Kidney (tissue), 14 donors: ENCODE data around the gene LTC4S. TPM values are rescaled to one million over a fixed set of nuclear protein-coding genes. Genes with fewer than 3 reads are reported as not detected.
A peak's percentile ranks its signal among the peaks of the same experiment; 100 is the strongest.

Experiments
- DNase-seq, 5 donors: peaks; one replicate each; pipeline ENCODE4 v3.0.0-alpha.2; 2013 to 2020
- FAIRE-seq: peaks from 2 replicates; lab custom pipeline; 2012; peaks lifted over from hg19 to GRCh38; lab: Jason Lieb, UNC
- H3K27ac ChIP-seq, 2 donors: one replicate each; pipeline ENCODE4 v1.7.0; 2013; ENCODE audit warnings: low read depth in 2 of 2, low read length in 2 of 2, inconsistent platforms in 1 of 2
- H3K27me3 ChIP-seq: one replicate; pipeline ENCODE4 v1.7.1; 2013; ENCODE audit warnings: low read length, inconsistent platforms; ENCODE audit not compliant: control insufficient read depth, insufficient read depth
- H3K36me3 ChIP-seq, 3 donors: one replicate each; pipeline versions ENCODE4 v1.7.0 to v1.7.1; 2013; ENCODE audit warnings: low read length in 3 of 3, control low read depth in 1 of 3, inconsistent platforms in 1 of 3; ENCODE audit not compliant: insufficient read depth in 3 of 3, control insufficient read depth in 2 of 3
- H3K4me1 ChIP-seq, 3 donors: one replicate each; pipeline versions ENCODE4 v1.7.0 to v1.7.1; 2013; ENCODE audit warnings: low read length in 3 of 3, inconsistent platforms in 1 of 3, low read depth in 1 of 3; ENCODE audit not compliant: control insufficient read depth in 2 of 3, insufficient read depth in 2 of 3
- H3K4me3 ChIP-seq, 3 donors: one replicate each; pipeline versions ENCODE4 v1.7.0 to v1.8.1; 2013; ENCODE audit warnings: low read length in 3 of 3, control low read depth in 1 of 3, inconsistent platforms in 1 of 3
- H3K9ac ChIP-seq, 3 donors: one replicate each; pipeline versions ENCODE4 v1.7.0 to v1.7.1; 2013; ENCODE audit warnings: low read length in 3 of 3, control low read depth in 1 of 3, inconsistent platforms in 1 of 3
- H3K9me3 ChIP-seq, 3 donors: one replicate each; pipeline versions ENCODE4 v1.7.0 to v1.7.1; 2013; ENCODE audit warnings: low read length in 3 of 3, control low read depth in 1 of 3, inconsistent platforms in 1 of 3; ENCODE audit not compliant: control insufficient read depth in 2 of 3, insufficient read depth in 1 of 3
- intact Hi-C: fragments of 100-400 bp; cut with DNase I; formaldehyde crosslinking; loops from one replicate; pipeline ENCODE4 v1.11.1; 2022
- polyA plus RNA-seq: library from polyadenylated mRNA; stranded (reverse); fragments of 350-450 nt; fragmentation: Illumina TruSeq; extraction: RNeasy Lipid Tissue Mini Kit (QIAGEN cat#74804); gene quantifications from one replicate; pipeline ENCODE4 v1.2.3, GENCODE V29; 2014; ENCODE audit warnings: low read depth, low replicate concordance; ENCODE audit not compliant: insufficient read depth
- total RNA-seq: library from RNA; stranded (reverse); fragmentation: NEBNext Ultra II Directional; extraction: Animal tissue kit (Norgen Biotek cat#: 25700); gene quantifications from one replicate; pipeline ENCODE4 v1.2.1, GENCODE V29; 2021
- TF ChIP-seq, protein P1 (sequence below): IDR thresholded peaks from 3 replicates; pipeline ENCODE4 v1.5.1; 2012; ENCODE audit warnings: mild to moderate bottlenecking, moderate library complexity, borderline replicate concordance; ENCODE audit not compliant: insufficient read depth; ENCODE audit errors: extremely low read depth
- donor health status: control.
- donor health status: control.
- donor health status: control.
- donor health status: control.
- donor health status: control.
- donor health status: DM: yes; HTN: yes; CAD: no.
- donor health status: Normal renal cell carcinoma (clear cell type).

The LTC4S gene
- total and polyA plus RNA-seq, 2 donors from 2014 or later, result 20.1 to 30.6 TPM

DNA sequence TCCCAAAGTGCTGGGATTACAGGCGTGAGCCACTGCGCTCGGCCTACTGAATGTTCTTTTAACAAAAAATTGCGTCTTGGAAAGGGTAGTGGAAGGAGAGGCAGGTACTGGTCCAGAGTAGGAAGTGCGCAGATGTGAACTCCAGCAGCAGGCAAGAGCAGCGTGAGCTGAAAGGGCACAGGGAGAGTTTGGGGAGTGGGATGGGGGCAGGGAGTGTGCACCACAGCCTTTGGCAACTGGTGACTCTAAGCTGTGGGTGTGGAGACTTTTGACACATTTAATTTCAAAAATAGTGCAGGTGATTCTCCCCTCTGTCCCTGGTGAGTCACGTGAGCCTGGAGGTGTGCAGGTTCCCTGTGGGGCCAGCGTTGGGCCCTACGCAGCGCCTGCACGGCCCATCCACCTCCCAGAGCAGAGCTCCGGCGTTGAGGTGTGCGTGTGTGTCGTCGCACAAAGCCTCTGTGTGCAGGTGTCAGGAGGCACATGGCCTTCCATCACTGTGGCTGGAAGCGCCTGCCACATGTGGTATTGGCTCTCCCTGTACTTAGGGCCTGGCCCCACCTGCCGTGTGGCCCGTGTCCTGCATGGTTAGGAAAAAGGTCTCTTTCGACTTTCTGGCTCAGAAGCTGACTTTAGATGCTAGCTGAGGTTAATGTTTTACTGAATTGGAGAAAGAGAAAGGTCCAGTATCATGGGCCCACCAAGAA is 38.4 kb downstream of the LTC4S start:
- Histone ChIP-seq H3K9me3 (no peaks in the 10 kb centered on the region), H3K36me3 (peaks cover 8 to 64% (median 47%) of the 10 kb centered on the region in 3 donors), H3K9ac (no peak overlapping the region), H3K27me3 (no peaks in the 10 kb centered on the region), H3K4me3 (no peak overlapping the region), H3K4me1 (peaks cover 0 to 25% (median 3%) of the 10 kb centered on the region in 3 donors), H3K27ac (no peak overlapping the region)
- intact Hi-C loops, result no loop called here
- TF ChIP-seq, protein P1, sequence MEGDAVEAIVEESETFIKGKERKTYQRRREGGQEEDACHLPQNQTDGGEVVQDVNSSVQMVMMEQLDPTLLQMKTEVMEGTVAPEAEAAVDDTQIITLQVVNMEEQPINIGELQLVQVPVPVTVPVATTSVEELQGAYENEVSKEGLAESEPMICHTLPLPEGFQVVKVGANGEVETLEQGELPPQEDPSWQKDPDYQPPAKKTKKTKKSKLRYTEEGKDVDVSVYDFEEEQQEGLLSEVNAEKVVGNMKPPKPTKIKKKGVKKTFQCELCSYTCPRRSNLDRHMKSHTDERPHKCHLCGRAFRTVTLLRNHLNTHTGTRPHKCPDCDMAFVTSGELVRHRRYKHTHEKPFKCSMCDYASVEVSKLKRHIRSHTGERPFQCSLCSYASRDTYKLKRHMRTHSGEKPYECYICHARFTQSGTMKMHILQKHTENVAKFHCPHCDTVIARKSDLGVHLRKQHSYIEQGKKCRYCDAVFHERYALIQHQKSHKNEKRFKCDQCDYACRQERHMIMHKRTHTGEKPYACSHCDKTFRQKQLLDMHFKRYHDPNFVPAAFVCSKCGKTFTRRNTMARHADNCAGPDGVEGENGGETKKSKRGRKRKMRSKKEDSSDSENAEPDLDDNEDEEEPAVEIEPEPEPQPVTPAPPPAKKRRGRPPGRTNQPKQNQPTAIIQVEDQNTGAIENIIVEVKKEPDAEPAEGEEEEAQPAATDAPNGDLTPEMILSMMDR, result peak; percentile 21
- DNase-seq, result peak in 1 of 5 donors; percentile 59
- no peak for FAIRE-seq

DNA sequence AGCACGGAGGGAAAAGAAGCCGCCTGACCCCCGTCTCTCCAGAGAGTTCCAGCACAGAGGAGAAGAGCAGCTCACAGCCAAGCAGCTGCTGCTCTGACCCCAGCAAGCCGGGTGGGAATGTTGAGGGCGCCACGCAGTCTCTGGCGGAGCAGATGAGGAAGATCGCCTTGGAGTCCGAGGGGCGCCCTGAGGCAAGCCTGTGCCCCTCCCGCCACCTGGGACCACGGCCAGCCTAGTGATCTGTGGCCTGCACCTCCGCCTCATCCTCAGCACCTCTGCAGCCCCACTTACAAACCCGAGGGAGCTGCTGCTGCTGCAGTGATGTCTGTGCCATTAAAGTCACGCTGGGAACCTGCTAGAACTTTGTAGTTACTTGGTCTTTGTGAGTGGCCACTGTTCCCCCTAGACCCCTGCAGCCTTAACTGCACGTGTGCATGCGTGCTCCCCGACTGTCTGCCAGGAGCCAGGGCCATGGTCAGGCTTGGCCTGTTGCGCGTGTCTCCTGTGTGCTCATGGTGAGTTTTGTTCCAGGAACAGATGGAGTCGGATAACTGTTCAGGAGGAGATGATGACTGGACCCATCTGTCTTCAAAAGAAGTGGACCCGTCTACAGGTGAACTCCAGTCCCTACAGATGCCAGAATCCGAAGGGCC is 39.4 kb downstream of the LTC4S start:
- Histone ChIP-seq H3K4me1 (peaks cover 0 to 20% (median 3%) of the 10 kb centered on the region in 3 donors), H3K36me3 (peaks cover 8 to 64% (median 55%) of the 10 kb centered on the region in 3 donors), H3K27me3 (no peaks in the 10 kb centered on the region), H3K9ac (no peak overlapping the region), H3K27ac (no peak overlapping the region), H3K4me3 (no peak overlapping the region), H3K9me3 (no peaks in the 10 kb centered on the region)
- DNase-seq (peak in 1 of 5 donors; percentile 64), FAIRE-seq (no peak)
- TF ChIP-seq, protein P1, result no peak
- intact Hi-C loops, result no loop called here

DNA sequence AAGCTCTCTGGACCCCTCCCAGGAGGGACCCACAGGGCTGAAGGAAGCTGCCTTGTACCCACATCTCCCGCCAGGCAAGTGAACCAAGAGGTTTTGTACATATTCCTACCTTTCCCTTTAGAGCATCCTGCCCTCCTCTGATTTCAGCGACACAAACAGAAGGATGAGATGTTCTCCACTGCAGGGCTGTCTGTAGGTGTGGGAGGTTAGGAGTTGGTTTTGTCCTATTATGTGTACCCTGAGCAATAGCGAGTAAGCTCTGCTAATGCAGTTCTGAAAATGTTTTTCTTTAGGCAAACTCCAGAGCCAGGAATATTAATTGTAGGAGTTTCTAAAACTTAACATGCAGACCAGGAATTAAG is 39.9 kb downstream of the LTC4S start:
- no peak for FAIRE-seq
- TF ChIP-seq, protein P1, result no peak
- H3K27ac ChIP-seq, result no peak overlapping the region
- no peak for DNase-seq
- intact Hi-C loops, result no loop called here
- no peaks in the 10 kb centered on the region for H3K27me3 ChIP-seq
- H3K4me1 ChIP-seq, result peaks cover 0 to 20% (median 3%) of the 10 kb centered on the region in 3 donors
- H3K4me3 ChIP-seq, result no peak overlapping the region
- no peaks in the 10 kb centered on the region for H3K9me3 ChIP-seq
- H3K36me3 ChIP-seq, result peaks cover 7 to 63% (median 56%) of the 10 kb centered on the region in 3 donors
- no peak overlapping the region for H3K9ac ChIP-seq
